ENCODE measurements around the gene SCAF1. TPM values are rescaled to one million over a fixed set of nuclear protein-coding genes. Genes with fewer than 3 reads are reported as not detected.

SCAF1 gene
- total RNA-seq, 1 experiment from 2014 or later, result 83.4 TPM

DNA sequence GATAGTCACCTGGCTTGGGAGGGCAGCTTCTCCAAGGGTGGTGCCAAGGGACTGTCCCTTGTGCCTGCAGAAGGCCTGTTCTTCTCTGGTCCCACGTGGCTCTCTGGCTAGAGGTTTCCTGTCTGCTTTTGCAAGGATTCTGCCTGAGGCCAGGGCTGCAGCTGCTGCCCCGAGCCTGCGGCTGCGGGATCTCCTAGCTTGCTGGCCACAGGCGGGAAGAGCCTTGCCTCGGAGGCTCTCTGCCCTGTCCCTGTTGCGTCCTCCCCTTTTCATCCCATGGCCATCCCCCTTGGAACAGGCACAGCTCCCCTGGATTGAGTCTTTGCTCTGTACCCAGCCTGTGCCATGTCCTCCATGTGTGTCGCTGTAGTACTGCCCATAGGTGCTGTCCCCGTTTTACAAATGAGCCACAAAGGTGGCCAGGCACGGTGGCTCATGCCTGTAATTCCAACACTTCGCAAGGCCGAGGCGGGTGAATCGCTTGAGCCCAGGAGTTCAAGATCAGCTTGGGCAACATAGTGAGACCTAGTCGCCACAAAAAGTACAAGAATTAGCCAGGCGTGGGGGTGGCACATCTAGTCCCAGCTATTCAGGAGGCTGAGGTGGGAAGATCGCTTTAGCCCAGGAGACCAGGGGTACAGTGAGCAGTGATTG lies 14.6 kb downstream of the SCAF1 start:
- H3K4me3 Mint-ChIP-seq (ENCODE audit: unreplicated experiment), result no peak overlapping the region
- TF ChIP-seq CTCF (IDR thresholded peaks at IDR 0.05; ENCODE audit: insufficient read depth in 1 of 2, low read depth in 1 of 2, low read length in 1 of 2, severe bottlenecking in 1 of 2, unreplicated experiment in 1 of 2), result no peak
- no TSS peak for BruUV-seq (replicated peaks)
- Histone ChIP-seq H3K4me3 (ENCODE audit: low read depth, low read length) (no peak overlapping the region), H3K36me3 (ENCODE audit: control insufficient read depth, insufficient read depth, low read length) (peaks cover 22% of the 10 kb centered on the region), H3K4me1 (no peaks in the 10 kb centered on the region), H3K9me3 (peaks cover 8% of the 10 kb centered on the region), H3K27me3 (replicated peaks; ENCODE audit: control insufficient read depth, insufficient read depth, low read length) (no peaks in the 10 kb centered on the region)
- H3K9me3 Mint-ChIP-seq (ENCODE audit: unreplicated experiment), result no peaks in the 10 kb centered on the region
- no peaks in the 10 kb centered on the region for H3K27me3 Mint-ChIP-seq (ENCODE audit: insufficient read depth, unreplicated experiment)
- H3K36me3 Mint-ChIP-seq (ENCODE audit: insufficient read depth, unreplicated experiment), result peaks cover 84% of the 10 kb centered on the region
- intact Hi-C loops (cut with micrococcal nuclease; ENCODE audit: unreplicated experiment), result no loop called here
- ChIA-PET CTCF (interaction anchor here (1.8 kb wide), 1 partner anchor 8 kb away, joined by 6 read pairs; no protein-coding TSS in a partner anchor), POLR2A (interaction anchor here (1.4 kb wide), 1 partner anchor 17 kb away, joined by 3 read pairs; the partner anchor contains the start of gene RRAS)
- DNase-seq, result no peak
- H3K4me1 Mint-ChIP-seq (ENCODE audit: low read depth, unreplicated experiment), result no peaks in the 10 kb centered on the region
- H3K27ac Mint-ChIP-seq (ENCODE audit: unreplicated experiment), result no peak overlapping the region

DNA sequence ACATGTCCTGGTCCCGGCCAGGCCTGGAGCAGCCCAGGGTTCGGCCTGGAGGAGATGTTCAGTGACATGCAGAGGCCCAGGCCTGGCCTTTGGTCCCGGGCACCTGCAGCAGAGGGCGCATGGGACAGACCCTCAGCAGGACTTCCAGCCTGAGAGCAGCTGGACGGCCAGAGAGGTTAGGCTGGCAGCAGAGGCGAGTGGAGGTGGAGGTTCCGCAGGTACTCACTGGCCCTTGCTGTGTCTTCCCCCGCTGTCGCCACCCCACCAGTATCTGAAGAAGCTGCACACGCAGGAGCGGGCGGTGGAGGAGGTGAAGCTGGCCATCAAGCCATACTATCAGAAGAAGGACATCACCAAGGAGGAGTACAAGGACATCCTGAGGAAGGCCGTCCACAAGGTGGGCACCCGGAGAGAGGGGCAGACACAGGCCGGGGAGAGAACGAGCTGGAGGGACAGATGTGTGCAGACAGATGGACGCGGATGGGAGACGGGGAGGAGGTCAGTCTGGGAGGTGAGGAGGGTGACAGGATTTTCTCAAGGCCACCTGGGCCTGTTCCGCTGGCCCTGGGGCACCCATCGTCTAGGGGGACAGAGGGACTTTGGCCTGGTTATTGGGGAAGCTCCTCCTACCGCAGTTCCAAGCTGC lies 15.6 kb downstream of the SCAF1 start:
- H3K4me1 ChIP-seq, result no peaks in the 10 kb centered on the region
- no TSS peak for BruUV-seq (replicated peaks)
- H3K4me3 Mint-ChIP-seq (ENCODE audit: unreplicated experiment), result no peak overlapping the region
- no peaks in the 10 kb centered on the region for H3K27me3 ChIP-seq (replicated peaks; ENCODE audit: control insufficient read depth, insufficient read depth, low read length)
- H3K4me3 ChIP-seq (ENCODE audit: low read depth, low read length), result no peak overlapping the region
- TF ChIP-seq CTCF (IDR thresholded peaks at IDR 0.05; ENCODE audit: insufficient read depth in 1 of 2, low read depth in 1 of 2, low read length in 1 of 2, severe bottlenecking in 1 of 2, unreplicated experiment in 1 of 2), result no peak
- no peak for DNase-seq
- H3K9me3 Mint-ChIP-seq (ENCODE audit: unreplicated experiment), result no peaks in the 10 kb centered on the region
- H3K27ac Mint-ChIP-seq (ENCODE audit: unreplicated experiment), result peak overlapping the region; percentile 18
- POLR2A ChIA-PET, result interaction anchor here (1.1 kb wide), 1 partner anchor 16 kb away, joined by 3 read pairs; the partner anchor contains the start of gene SCAF1
- CTCF ChIA-PET, result no interaction called here
- H3K36me3 ChIP-seq (ENCODE audit: control insufficient read depth, insufficient read depth, low read length), result peaks cover 24% of the 10 kb centered on the region
- H3K9me3 ChIP-seq, result peaks cover 8% of the 10 kb centered on the region
- peaks cover 89% of the 10 kb centered on the region for H3K36me3 Mint-ChIP-seq (ENCODE audit: insufficient read depth, unreplicated experiment)
- intact Hi-C loops (cut with micrococcal nuclease; ENCODE audit: unreplicated experiment), result no loop called here
- H3K4me1 Mint-ChIP-seq (ENCODE audit: low read depth, unreplicated experiment), result no peaks in the 10 kb centered on the region
- H3K27me3 Mint-ChIP-seq (ENCODE audit: insufficient read depth, unreplicated experiment), result no peaks in the 10 kb centered on the region

- Histone ChIP-seq H3K4me3 (ENCODE audit: low read depth, low read length) (no peak overlapping the region), H3K36me3 (ENCODE audit: control insufficient read depth, insufficient read depth, low read length) (peaks cover 24% of the 10 kb centered on the region), H3K27me3 (replicated peaks; ENCODE audit: control insufficient read depth, insufficient read depth, low read length) (no peaks in the 10 kb centered on the region), H3K4me1 (no peaks in the 10 kb centered on the region), H3K9me3 (peaks cover 8% of the 10 kb centered on the region)
- intact Hi-C loops (cut with micrococcal nuclease; ENCODE audit: unreplicated experiment), result no loop called here
- no peaks in the 10 kb centered on the region for H3K4me1 Mint-ChIP-seq (ENCODE audit: low read depth, unreplicated experiment)
- BruUV-seq (replicated peaks), result TSS peak; percentile 50
- no peak for TF ChIP-seq CTCF (IDR thresholded peaks at IDR 0.05; ENCODE audit: insufficient read depth in 1 of 2, low read depth in 1 of 2, low read length in 1 of 2, severe bottlenecking in 1 of 2, unreplicated experiment in 1 of 2)
- H3K4me3 Mint-ChIP-seq (ENCODE audit: unreplicated experiment), result no peak overlapping the region
- peaks cover 89% of the 10 kb centered on the region for H3K36me3 Mint-ChIP-seq (ENCODE audit: insufficient read depth, unreplicated experiment)
- ChIA-PET CTCF (no interaction called here), POLR2A (interaction anchor here (1.1 kb wide), 1 partner anchor 16 kb away, joined by 3 read pairs; the partner anchor contains the start of gene SCAF1)
- no peaks in the 10 kb centered on the region for H3K27me3 Mint-ChIP-seq (ENCODE audit: insufficient read depth, unreplicated experiment)
- DNase-seq, result no peak
- no peaks in the 10 kb centered on the region for H3K9me3 Mint-ChIP-seq (ENCODE audit: unreplicated experiment)
- peak overlapping the region; percentile 18 for H3K27ac Mint-ChIP-seq (ENCODE audit: unreplicated experiment)
Observed at GRCh38 chr19:49658139-49658517, 16.1 kb downstream of the SCAF1 start.

All from Caco-2 (cell line).